ENCODE data around the gene TTC21A.

Gene TTC21A

DNA sequence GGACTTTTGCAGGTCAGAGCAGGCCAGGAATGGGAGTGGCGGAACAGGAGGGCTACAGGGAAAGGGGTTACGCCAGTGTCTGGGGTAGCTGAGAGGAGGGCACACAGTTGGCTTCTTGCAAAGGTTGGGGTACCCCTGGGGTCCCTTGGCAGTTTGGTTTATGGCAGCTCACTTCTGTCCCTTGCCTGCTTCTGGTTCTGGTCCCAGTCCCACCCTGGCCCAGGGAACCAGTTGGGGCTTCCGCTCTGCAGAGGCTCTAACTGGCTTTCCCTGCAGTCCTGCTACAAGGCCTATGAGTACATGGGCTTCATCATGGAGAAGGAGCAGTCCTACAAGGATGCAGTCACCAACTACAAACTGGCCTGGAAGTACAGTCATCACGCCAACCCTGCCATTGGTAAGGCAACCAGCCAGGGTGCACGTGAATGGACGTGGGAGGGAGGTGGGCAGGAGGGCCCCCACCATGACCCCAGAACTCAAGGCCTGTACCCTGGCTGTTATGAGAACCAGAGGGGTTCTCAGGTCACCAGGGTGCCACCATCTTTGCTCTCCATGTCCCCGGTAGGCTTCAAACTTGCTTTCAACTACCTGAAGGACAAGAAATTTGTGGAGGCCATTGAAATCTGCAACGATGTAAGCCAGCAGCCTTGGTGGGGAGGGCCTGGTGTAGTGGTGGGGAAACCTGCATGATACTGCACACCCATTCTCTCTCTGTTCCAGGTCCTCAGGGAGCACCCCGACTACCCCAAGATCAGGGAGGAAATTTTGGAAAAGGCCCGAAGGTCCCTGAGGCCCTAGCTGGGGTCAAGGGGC lies 30.7 kb downstream of the TTC21A start:
- no peak overlapping the region for H2AFZ ChIP-seq (ENCODE audit: low read length)
- no peak overlapping the region for H2BK12ac ChIP-seq (ENCODE audit: low read length)
- peaks cover 0 to 1% of the 10 kb centered on the region in 2 donors for H3K4me1 ChIP-seq (ENCODE audit: control insufficient read depth in 2 of 2, insufficient read depth in 1 of 2, low read depth in 1 of 2, low read length in 2 of 2)
- no peak overlapping the region for H3K27ac ChIP-seq (replicated peaks; ENCODE audit: low read length)
- peak overlapping the region; percentile 3 for H3K23ac ChIP-seq (ENCODE audit: low read depth, low read length, poor library complexity)
- H3K27me3 ChIP-seq (ENCODE audit: control insufficient read depth in 3 of 3, insufficient read depth in 3 of 3, low read depth in 1 of 3, low read length in 3 of 3) = no peaks in the 10 kb centered on the region
- no peak overlapping the region for H3K18ac ChIP-seq (ENCODE audit: low read length)
- peaks cover 9 to 21% of the 10 kb centered on the region in 2 donors for H3K36me3 ChIP-seq (replicated peaks in 1 of 2; ENCODE audit: control insufficient read depth in 2 of 2, insufficient read depth in 2 of 2, low read length in 2 of 2)
- peak overlapping the region; percentile 75 for H3K14ac ChIP-seq (ENCODE audit: low read length)
- H4K91ac ChIP-seq (ENCODE audit: low read depth, low read length, poor library complexity) = no peak overlapping the region
- no peak overlapping the region for H2BK15ac ChIP-seq (ENCODE audit: low read length)
- H3K4ac ChIP-seq (ENCODE audit: low read length) = no peak overlapping the region
- H2AK5ac ChIP-seq (ENCODE audit: low read depth, low read length) = no peak overlapping the region
- no peaks in the 10 kb centered on the region for H3K9me3 ChIP-seq (replicated peaks in 1 of 2; ENCODE audit: control insufficient read depth in 2 of 2, insufficient read depth in 1 of 2, low read depth in 1 of 2, low read length in 2 of 2)
- H3K4me3 ChIP-seq (ENCODE audit: low read length in 2 of 2) = peak overlapping the region in 1 of 2 donors; percentile 24
- no peaks in the 10 kb centered on the region for H3K79me1 ChIP-seq (ENCODE audit: low read depth, low read length)
- no peak overlapping the region for H4K8ac ChIP-seq (ENCODE audit: low read depth, low read length)
- DNase-seq (ENCODE audit: low spot score) = no peak
- no peak overlapping the region for H3K9ac ChIP-seq (ENCODE audit: low read depth, low read length, poor library complexity)
- no CpG with 5 or more reads among the region's 10 CpGs for WGBS, 2 donors (ENCODE audit: extremely low coverage in 2 of 2, insufficient read length in 2 of 2, insufficient replicate concordance in 1 of 2)
- no peak overlapping the region for H2BK120ac ChIP-seq (ENCODE audit: low read depth, low read length)
- H3K4me2 ChIP-seq (ENCODE audit: insufficient read depth, low read length, poor library complexity, severe bottlenecking) = no peak overlapping the region
- H2BK5ac ChIP-seq (ENCODE audit: low read length) = no peak overlapping the region

DNA sequence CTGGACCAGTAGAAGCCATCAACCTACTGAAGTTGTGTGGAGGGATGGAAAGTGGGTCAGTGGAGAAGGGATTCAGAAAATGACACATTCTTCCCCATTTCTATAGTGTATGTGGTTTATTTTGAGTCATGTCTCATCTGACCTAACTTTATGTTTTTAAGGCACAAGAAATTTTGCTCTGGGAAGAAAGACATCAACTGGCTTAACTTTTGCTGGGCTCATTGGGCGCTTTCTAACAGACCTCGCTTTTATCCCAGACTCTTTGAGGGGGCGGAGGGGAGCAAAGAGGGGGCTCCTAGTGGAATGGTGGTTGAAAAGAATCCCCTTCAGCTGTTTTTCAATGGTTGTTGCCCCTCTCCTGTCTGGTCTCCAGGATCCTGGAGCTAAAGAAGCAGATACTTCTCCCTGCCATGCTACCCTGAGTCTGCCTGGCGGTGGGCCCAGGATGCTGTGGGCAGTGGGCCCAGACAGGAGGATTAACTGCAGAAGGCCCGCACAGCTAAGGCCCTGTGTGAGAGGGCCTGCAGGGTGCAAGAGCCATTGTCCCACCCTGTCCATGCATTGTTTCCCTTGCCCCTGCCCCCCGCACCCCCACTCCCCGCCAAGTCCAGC lies 31.4 kb downstream of the TTC21A start:
- H2BK120ac ChIP-seq (ENCODE audit: low read depth, low read length) = no peak overlapping the region
- no peak overlapping the region for H3K4ac ChIP-seq (ENCODE audit: low read length)
- no peak overlapping the region for H4K8ac ChIP-seq (ENCODE audit: low read depth, low read length)
- no peak overlapping the region for H2AK5ac ChIP-seq (ENCODE audit: low read depth, low read length)
- no peak overlapping the region for H2BK5ac ChIP-seq (ENCODE audit: low read length)
- no peak overlapping the region for H3K4me2 ChIP-seq (ENCODE audit: insufficient read depth, low read length, poor library complexity, severe bottlenecking)
- H3K4me1 ChIP-seq (ENCODE audit: control insufficient read depth in 2 of 2, insufficient read depth in 1 of 2, low read depth in 1 of 2, low read length in 2 of 2) = peaks cover 0 to 1% of the 10 kb centered on the region in 2 donors
- no peak overlapping the region for H2BK12ac ChIP-seq (ENCODE audit: low read length)
- no peak overlapping the region for H3K27ac ChIP-seq (replicated peaks; ENCODE audit: low read length)
- H3K9ac ChIP-seq (ENCODE audit: low read depth, low read length, poor library complexity) = no peak overlapping the region
- H3K9me3 ChIP-seq (replicated peaks in 1 of 2; ENCODE audit: control insufficient read depth in 2 of 2, insufficient read depth in 1 of 2, low read depth in 1 of 2, low read length in 2 of 2) = no peaks in the 10 kb centered on the region
- DNase-seq (ENCODE audit: low spot score) = no peak
- H3K79me1 ChIP-seq (ENCODE audit: low read depth, low read length) = no peaks in the 10 kb centered on the region
- no peak overlapping the region for H4K91ac ChIP-seq (ENCODE audit: low read depth, low read length, poor library complexity)
- no peak overlapping the region for H2AFZ ChIP-seq (ENCODE audit: low read length)
- H3K4me3 ChIP-seq (ENCODE audit: low read length in 2 of 2) = no peak overlapping the region
- no peak overlapping the region for H2BK15ac ChIP-seq (ENCODE audit: low read length)
- no peak overlapping the region for H3K18ac ChIP-seq (ENCODE audit: low read length)
- H3K27me3 ChIP-seq (ENCODE audit: control insufficient read depth in 3 of 3, insufficient read depth in 3 of 3, low read depth in 1 of 3, low read length in 3 of 3) = no peaks in the 10 kb centered on the region
- H3K23ac ChIP-seq (ENCODE audit: low read depth, low read length, poor library complexity) = no peak overlapping the region
- H3K36me3 ChIP-seq (replicated peaks in 1 of 2; ENCODE audit: control insufficient read depth in 2 of 2, insufficient read depth in 2 of 2, low read length in 2 of 2) = peaks cover 17 to 27% of the 10 kb centered on the region in 2 donors
- WGBS, 2 donors (ENCODE audit: extremely low coverage in 2 of 2, insufficient read length in 2 of 2, insufficient replicate concordance in 1 of 2) = no CpG with 5 or more reads among the region's 7 CpGs
- H3K14ac ChIP-seq (ENCODE audit: low read length) = no peak overlapping the region

DNA sequence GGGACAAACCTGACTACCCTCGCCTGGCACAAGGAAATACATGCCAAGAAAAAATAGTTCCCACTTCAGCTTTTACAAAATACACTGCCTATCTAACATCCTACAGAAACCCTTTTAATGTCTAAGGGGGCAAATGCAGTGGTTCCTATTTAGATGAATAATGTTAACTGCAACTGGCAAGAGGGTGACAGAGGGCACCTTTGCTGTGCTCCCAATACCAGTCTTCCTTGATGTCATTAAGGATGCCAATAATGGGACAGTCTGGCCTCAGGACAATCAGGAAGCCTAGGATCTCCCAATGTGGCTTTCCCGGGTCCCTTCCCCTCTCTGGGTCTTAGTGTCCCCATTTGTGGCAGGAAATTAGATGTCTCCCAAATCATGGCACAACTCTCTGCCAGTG lies 32.0 kb downstream of the TTC21A start:
- Histone ChIP-seq H4K8ac (ENCODE audit: low read depth, low read length) (no peak overlapping the region), H3K4me3 (ENCODE audit: low read length in 2 of 2) (no peak overlapping the region), H3K9ac (ENCODE audit: low read depth, low read length, poor library complexity) (no peak overlapping the region), H3K36me3 (replicated peaks in 1 of 2; ENCODE audit: control insufficient read depth in 2 of 2, insufficient read depth in 2 of 2, low read length in 2 of 2) (peaks cover 22 to 31% of the 10 kb centered on the region in 2 donors), H2BK120ac (ENCODE audit: low read depth, low read length) (no peak overlapping the region), H3K23ac (ENCODE audit: low read depth, low read length, poor library complexity) (no peak overlapping the region), H3K18ac (ENCODE audit: low read length) (no peak overlapping the region), H2BK15ac (ENCODE audit: low read length) (no peak overlapping the region), H3K4ac (ENCODE audit: low read length) (no peak overlapping the region), H3K27me3 (ENCODE audit: control insufficient read depth in 3 of 3, insufficient read depth in 3 of 3, low read depth in 1 of 3, low read length in 3 of 3) (no peaks in the 10 kb centered on the region), H3K9me3 (replicated peaks in 1 of 2; ENCODE audit: control insufficient read depth in 2 of 2, insufficient read depth in 1 of 2, low read depth in 1 of 2, low read length in 2 of 2) (no peaks in the 10 kb centered on the region), H3K14ac (ENCODE audit: low read length) (no peak overlapping the region), H4K91ac (ENCODE audit: low read depth, low read length, poor library complexity) (no peak overlapping the region), H2BK12ac (ENCODE audit: low read length) (no peak overlapping the region), H3K79me1 (ENCODE audit: low read depth, low read length) (no peaks in the 10 kb centered on the region), H2AFZ (ENCODE audit: low read length) (no peak overlapping the region), H3K4me1 (ENCODE audit: control insufficient read depth in 2 of 2, insufficient read depth in 1 of 2, low read depth in 1 of 2, low read length in 2 of 2) (peaks cover 0 to 1% of the 10 kb centered on the region in 2 donors), H2BK5ac (ENCODE audit: low read length) (no peak overlapping the region), H2AK5ac (ENCODE audit: low read depth, low read length) (no peak overlapping the region), H3K27ac (replicated peaks; ENCODE audit: low read length) (no peak overlapping the region), H3K4me2 (ENCODE audit: insufficient read depth, low read length, poor library complexity, severe bottlenecking) (no peak overlapping the region)
- no CpG with 5 or more reads among the region's 2 CpGs for WGBS, 2 donors (ENCODE audit: extremely low coverage in 2 of 2, insufficient read length in 2 of 2, insufficient replicate concordance in 1 of 2)
- no peak for DNase-seq (ENCODE audit: low spot score)

DNA sequence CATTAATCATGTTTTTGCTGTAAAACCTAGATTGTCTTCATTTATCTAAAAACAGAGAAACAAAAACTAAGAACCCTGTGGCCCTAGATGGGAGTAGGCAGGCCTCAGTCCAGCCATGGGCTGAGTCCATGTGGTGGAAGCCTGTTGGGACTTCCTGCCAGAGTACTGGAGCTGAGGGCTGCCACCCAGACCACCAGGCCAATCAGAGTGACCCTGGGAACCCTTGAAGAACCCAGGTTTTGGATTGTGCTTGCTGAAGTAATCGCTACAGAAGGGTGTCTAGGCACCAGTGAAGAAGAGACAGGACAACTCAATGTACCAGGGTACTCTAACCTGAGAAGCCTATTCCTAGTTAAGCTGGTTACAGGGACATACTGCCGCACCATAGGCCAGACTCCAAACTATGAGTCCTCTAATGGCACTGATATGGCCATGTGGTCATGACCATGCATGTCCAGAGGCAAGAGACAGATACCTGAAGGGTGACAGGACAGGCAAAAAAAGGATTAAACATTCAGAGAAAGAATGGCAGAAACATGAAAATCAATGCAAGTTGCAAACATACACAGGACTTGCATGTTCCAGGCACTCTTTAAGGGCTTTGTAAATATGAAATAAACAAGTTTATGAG lies 33.0 kb downstream of the TTC21A start:
- no peak overlapping the region for H3K14ac ChIP-seq (ENCODE audit: low read length)
- no peak overlapping the region for H3K18ac ChIP-seq (ENCODE audit: low read length)
- no peak overlapping the region for H2BK12ac ChIP-seq (ENCODE audit: low read length)
- no peak for DNase-seq (ENCODE audit: low spot score)
- H3K4ac ChIP-seq (ENCODE audit: low read length) = no peak overlapping the region
- no peak overlapping the region for H2AK5ac ChIP-seq (ENCODE audit: low read depth, low read length)
- no peak overlapping the region for H4K8ac ChIP-seq (ENCODE audit: low read depth, low read length)
- no peak overlapping the region for H3K4me3 ChIP-seq (ENCODE audit: low read length in 2 of 2)
- H4K91ac ChIP-seq (ENCODE audit: low read depth, low read length, poor library complexity) = no peak overlapping the region
- no peak overlapping the region for H2BK120ac ChIP-seq (ENCODE audit: low read depth, low read length)
- no peak overlapping the region for H3K23ac ChIP-seq (ENCODE audit: low read depth, low read length, poor library complexity)
- no peak overlapping the region for H2BK15ac ChIP-seq (ENCODE audit: low read length)
- peaks cover 0 to 1% of the 10 kb centered on the region in 2 donors for H3K4me1 ChIP-seq (ENCODE audit: control insufficient read depth in 2 of 2, insufficient read depth in 1 of 2, low read depth in 1 of 2, low read length in 2 of 2)
- no peak overlapping the region for H3K27ac ChIP-seq (replicated peaks; ENCODE audit: low read length)
- H3K27me3 ChIP-seq (ENCODE audit: control insufficient read depth in 3 of 3, insufficient read depth in 3 of 3, low read depth in 1 of 3, low read length in 3 of 3) = no peaks in the 10 kb centered on the region
- H3K9ac ChIP-seq (ENCODE audit: low read depth, low read length, poor library complexity) = no peak overlapping the region
- H3K9me3 ChIP-seq (replicated peaks in 1 of 2; ENCODE audit: control insufficient read depth in 2 of 2, insufficient read depth in 1 of 2, low read depth in 1 of 2, low read length in 2 of 2) = no peaks in the 10 kb centered on the region
- H2BK5ac ChIP-seq (ENCODE audit: low read length) = no peak overlapping the region
- H3K4me2 ChIP-seq (ENCODE audit: insufficient read depth, low read length, poor library complexity, severe bottlenecking) = no peak overlapping the region
- no peak overlapping the region for H2AFZ ChIP-seq (ENCODE audit: low read length)
- peaks cover 22 to 35% of the 10 kb centered on the region in 2 donors for H3K36me3 ChIP-seq (replicated peaks in 1 of 2; ENCODE audit: control insufficient read depth in 2 of 2, insufficient read depth in 2 of 2, low read length in 2 of 2)
- no peaks in the 10 kb centered on the region for H3K79me1 ChIP-seq (ENCODE audit: low read depth, low read length)
- WGBS, 2 donors (ENCODE audit: extremely low coverage in 2 of 2, insufficient read length in 2 of 2, insufficient replicate concordance in 1 of 2) = no CpG with 5 or more reads among the region's 2 CpGs
